NCI-H2081 (cell line): Measurements from ENCODE around the gene MRPL52.
"Not testable (repeated sequence)": the region's sequence is repeated elsewhere in the genome, so short reads cannot be mapped to it uniquely, and the experiment has no call there.

Experiments
- DNase-seq, 2 experiments: peaks; one replicate each; lab custom pipeline; 2025; lab: John Stamatoyannopoulos, UW

Gene MRPL52

DNA sequence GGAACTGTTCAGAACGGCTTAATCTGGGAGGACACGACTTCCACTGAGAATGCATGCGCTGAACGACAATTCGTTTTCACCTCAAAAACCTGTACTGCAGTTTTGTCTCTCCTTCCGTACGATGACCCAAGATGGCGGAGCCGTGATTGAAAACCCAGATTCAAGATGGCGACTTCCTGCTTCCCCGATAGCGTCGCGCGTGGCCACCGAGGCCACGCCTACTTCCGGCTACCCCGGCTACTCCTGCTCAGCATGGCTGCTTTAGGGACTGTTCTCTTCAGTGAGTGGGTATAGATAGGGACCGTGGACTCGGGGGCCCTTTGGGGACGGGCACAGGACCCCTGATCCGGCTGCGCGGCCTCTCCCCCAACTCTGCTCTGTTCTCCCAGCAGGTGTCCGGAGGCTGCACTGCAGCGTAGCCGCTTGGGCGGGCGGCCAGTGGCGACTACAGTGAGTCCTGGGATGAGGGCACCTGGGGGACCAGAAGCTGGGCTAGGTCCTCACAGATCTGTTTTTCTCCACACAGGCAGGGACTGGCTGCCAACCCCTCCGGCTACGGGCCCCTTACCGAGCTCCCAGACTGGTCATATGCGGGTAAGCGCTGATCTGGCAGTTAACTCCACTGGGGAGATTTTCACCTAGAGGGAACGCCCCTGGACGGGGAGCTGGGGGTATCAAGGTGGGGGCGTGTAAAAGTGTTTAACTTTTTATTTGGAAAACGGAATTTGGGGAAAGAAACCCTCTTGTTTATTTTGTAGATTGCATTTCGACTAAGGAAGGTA lies at the start of gene MRPL52:
MRPL52 (plus strand) TSS at position 227 of the 782 bp plus-strand sequence; CDS start at position 253, 26 bp downstream.
- peak; percentile 86 to 92 for DNase-seq

DNA sequence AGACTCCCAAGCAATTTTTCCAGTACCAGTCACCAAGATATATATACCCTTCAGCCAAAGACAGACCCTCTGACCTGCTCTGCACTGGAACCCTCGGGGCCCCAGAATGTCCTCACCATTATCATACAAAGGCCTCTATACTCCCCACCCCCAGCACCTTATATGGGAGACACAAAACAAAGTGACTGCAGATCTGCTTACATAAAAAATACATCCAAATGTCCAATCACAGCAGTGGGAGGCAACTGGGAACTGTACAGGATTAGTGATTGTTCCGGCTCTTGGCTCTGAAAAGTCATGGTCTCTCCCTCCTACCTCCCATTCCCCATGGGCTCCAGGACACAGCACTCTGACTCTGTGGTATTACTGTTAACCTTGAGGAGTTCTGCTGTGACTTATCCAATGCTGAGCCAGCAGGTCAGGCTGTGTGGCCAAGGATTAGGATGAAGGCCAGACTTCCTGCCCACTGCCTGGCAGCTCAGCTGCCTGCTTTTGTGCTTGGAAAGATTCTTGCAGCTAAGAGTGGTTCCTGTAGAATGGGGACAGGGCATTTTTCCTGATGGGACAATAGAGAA lies 49.5 kb upstream of the MRPL52 start:
- DNase-seq: no peak

- no peak for DNase-seq
Measured at GRCh38 chr14:22780941-22781300, 48.8 kb upstream of the MRPL52 start.

DNA sequence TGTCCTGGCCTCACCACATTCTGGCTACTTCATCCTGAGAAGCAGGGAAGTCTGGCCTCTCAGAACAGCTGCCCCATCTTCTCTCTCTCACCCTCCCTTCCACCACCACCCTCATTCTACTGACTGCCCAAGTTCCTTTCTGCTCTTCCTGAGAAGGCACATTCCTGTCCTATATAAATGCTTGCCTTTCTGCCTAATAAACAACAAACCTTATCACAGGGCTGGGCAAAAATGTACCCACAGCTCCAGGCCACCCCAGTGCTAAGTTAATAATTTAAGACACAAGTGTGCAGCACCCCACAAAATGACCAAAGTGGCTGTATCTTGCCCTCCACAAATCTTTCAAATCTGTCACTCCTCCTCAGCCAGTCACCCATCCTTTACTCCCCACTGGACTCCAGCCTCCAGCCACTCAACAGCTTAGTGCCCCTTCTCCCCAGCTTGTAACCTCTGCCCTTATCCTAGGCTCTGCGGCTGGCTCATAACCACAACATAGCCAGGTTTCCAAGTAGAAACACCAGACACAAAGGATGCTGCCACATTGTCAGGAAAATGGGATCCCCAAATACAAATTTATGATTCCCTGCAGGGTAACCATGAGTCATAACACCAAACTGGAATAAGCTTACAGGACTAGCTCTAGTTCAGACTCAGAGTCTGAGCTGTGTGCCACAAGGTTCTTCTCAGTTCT lies 48.2 kb upstream of the MRPL52 start:
- DNase-seq: no peak

DNA sequence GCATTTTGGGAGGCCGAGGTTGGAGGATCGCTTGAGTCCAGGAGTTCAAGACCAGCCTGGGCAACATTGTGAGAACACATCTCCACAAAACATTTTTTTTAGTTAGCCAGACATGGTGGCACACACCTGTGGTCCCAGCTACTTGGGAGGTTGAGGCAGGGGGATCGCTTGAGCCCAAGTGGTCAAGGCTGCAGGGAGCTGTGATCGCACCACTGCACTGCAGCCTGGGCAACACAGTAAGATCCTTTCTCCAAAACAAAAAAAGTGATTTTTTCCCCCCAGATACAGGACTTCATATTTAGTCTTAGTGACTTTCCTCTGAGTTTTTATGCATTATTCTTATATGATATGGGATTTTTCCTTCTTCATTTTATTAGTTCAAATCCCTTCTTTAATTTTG lies 43.0 kb upstream of the MRPL52 start:
- no peak for DNase-seq

- no peak for DNase-seq
Measured at GRCh38 chr14:22791301-22791700, 38.4 kb upstream of the MRPL52 start.

- DNase-seq: no peak
Measured at GRCh38 chr14:22792158-22792557, 37.5 kb upstream of the MRPL52 start.

GRCh38 chr14:22793550-22793949 lies 36.1 kb upstream of the MRPL52 start:
- DNase-seq: not testable (repeated sequence)

DNA sequence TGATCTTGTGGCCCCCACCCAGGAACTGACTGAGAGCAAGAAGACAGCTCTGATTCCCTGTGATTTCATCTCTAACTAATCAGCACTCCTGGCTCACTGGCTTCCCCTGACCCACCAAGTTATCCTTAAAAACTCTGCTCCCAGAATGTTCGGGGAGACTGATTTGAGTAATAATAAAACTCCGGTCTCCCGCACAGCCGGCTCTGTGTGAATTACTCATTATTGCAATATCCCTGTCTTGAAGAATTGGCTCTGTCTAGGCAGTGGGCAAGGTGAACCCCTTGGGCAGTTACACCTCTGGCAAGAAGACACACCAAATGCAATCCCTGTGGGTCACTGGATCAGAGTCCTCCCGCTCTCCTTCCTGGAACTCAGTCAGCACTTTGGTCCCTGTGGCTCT lies 35.7 kb upstream of the MRPL52 start:
- DNase-seq: no peak

DNA sequence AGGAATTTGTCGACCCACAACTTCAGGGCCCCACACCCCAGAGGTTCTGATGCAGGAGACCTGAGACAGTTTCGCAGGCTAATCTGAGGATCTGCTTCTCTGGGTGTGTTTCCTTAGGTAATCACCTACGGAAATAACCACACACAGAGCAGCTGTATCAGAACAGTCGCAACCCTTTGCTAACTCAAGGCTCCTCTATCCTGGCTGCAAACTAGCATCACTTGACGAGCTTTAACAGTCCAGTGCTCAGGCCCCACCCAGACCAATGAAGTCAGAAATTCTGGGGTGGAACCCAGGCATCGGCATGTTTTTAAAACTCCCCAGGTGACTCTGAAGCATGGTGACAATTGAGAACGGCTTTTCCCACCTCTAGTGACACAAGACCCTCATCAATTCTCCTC lies 35.1 kb upstream of the MRPL52 start:
- DNase-seq: no peak

- no peak for DNase-seq
Measured at GRCh38 chr14:22796087-22796707, 33.5 kb upstream of the MRPL52 start.

DNA sequence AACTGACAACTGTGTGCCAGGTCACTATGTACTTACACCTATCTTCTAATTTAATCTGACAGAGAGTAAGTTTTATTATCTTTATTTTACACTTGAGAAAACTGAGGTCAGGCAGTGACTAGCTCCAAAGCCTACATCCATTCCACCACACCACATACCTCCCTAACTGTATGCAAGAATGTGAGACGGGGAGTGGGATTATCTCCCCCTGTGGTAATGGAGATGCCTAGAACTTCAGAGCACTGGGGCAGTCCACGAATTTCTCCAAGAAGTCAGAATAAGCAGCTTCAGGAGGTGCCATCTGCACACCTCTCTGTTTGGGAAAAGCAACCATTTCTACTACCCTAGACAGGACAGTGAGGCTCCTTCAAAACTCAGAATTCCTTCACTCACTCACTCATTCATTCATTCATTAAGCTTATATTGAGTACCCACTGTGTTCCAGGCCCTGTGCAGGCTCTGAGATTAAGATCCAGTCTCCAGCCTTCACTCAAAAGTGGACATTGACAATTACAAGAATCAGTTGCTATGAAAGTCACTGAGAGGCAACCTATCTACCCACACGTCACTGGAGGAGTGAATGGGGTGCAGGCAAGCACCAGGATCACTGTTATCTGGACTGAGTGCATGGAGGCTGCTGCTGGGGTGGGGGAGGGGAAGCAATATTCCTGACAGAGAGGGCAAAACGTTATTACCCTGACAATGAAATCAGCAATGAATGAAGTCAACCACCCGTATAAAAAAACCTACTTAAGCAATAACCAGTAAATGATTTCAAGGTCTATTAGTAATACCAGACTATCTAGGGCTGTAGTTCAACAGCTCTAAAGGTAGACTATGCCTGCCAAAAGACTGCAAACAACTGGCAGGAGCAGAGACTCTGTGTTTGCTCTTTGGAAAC lies 32.4 kb upstream of the MRPL52 start:
- DNase-seq: no peak

DNA sequence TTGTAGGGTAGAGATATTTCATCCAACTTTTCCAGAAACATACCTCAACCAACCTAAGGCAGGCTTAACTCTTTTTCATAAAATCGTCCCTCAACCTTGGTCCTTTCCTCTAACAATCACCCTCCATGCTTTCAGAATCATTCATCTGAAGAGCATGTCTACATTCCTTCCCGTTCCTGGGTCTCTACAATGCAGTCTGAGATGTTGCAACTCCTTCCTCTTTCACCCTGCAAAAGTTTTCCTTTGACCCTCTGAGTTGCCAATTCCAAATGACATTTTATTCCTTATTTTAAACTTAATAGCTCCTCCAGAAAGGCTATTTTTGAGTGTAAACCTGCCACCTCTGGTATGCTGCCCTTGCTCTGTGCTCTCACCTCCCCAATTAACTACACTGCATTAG lies 31.2 kb upstream of the MRPL52 start:
- no peak for DNase-seq

DNA sequence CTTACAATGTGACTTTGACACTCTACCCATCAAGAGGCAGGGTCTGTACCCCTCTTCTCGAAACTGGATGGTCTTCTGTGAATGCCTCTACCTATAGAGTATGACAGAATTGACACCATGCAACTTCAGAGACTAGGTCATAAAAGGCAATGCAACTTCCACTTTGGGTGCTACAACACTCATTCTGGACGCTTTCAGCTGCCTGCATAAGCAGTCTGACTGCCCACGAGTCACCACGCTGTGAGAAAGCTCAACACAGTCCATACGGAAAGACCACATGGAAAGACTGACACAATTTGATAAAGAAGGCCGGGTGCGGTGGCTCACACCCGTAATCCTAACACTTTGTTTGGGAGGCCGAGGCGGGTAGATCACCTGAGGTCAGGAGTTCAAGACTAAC lies 29.3 kb upstream of the MRPL52 start:
- no peak for DNase-seq

- DNase-seq: no peak
Measured at GRCh38 chr14:22801716-22802115, 28.0 kb upstream of the MRPL52 start.

DNA sequence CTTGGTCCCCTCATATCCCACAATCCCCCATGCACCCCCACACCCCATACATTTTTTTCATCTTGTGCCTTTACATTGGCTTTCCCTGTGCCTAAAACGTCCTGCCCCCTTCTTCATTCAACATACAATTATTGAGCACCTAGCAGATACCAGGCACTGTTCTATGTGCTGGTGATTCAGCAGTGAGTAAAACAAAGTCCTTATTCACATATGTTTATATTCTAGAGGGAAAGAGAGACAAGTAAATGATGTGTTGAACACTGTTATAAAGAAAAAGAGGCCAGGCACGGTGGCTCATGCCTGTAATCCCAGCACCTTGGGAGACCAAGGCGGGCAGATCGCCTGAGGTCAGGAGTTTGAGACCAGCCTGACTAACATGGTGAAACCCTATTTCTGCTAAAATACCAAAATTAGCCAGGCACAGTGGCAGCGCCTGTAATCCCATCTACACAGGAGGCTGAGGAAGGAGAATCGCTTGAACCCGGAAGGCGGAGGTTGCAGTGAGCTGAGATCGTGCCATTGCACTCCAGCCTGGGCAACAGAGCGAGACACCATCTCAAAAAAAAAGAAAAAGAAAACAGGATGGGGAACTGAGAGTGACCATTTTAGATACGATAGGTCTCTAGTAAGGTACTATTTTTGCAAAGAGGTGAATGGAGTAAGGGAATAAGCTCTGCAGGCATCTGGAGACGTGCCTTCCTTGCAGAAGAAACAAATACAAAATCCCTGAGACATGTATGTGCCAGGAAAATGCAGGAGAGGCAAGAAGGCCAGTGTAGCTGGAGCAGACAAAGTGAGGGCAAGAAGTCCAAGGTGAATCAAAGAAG lies 26.6 kb upstream of the MRPL52 start:
- DNase-seq: no peak

DNA sequence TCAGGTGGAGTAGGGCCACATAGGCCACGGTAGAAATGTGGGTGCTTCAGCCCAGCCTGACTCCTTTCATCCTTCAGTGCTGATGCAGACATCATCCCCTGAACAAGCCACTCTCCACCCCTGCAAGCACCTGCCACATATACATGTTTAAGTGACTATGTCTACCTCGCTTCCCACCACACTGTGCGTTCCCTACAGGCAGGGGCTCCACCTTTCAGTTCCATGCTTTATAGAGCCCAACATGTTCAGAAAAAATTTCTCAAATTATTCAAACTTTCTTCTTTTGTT lies 26.1 kb upstream of the MRPL52 start:
- no peak for DNase-seq

GRCh38 chr14:22805235-22805634 lies 24.5 kb upstream of the MRPL52 start:
- DNase-seq: not testable (repeated sequence)

DNA sequence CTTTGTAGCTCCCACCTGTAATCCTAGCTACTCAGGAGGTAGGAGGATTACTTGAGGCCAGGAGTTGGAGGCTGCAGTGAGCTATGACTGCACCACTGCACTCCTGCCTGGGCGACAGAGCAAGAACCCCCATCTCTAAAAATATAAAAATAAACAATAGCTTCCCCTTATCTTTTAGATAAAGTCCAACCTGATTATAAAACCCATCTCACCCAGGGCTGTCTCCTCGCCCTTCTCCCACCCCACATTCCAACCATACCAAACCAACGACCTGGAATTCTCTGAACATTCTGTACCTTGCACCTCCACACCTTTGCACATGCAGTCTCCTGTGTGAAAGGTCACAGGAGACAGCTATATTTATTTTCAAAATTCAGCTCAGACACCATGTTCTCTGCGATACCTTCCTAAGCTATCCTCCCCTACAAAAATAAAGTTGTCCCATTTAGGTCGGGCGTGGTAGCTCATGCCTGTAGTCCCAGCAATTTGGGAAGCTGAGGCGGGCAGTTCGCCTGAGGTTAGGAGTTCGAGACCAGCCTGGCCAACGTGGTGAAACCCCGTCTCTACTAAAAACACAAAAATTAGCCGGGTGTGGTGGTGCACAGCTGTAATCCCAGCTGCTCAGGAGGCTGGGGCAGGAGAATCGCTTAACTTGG lies 22.1 kb upstream of the MRPL52 start:
- DNase-seq: no peak

DNA sequence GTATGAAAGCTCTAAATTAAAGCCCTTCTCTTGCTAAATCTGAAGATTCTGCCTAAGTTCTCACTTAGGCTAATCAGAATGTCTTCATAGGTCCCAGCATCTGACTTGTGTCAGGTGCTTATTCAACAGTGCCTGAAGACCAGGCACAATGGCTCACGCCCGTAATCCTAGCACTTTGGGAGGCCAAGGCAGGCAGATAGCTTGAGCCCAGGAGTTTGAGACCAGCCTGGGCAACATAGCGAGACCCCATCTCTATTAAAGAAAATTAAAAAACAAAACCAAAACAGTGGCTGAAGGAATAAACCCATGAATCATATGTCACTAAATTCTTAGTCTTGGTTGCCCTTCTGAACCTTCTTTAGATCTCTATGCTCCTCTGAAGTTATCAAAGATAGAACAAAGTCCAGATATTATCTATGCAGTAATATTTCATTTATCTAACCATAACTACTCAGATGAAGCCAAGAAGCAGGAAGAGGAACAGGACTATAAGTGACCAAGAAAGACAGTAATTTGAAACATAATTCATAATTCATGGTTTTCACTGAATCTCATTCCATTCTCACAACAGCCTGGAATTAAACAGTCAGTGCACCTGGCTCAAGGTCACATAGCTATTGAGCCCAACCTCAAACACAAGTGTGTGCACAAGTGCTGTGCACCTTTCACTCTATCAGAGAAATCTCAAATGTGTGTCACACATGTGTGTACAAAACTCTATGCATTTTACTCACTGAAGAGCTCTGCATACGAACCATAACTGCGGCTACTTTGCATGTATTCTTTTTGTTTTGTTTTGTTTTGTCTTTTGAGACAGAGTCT lies 21.1 kb upstream of the MRPL52 start:
- DNase-seq: no peak
